NOMO-1 treated with dmso at 0.1 percent for 144 hours (cell line): Measurements from ENCODE around the gene ZNF804A.
"Not testable (repeated sequence)": the region's sequence is repeated elsewhere in the genome, so short reads cannot be mapped to it uniquely, and the experiment has no call there.

Experiments
- DNase-seq: peaks from one replicate; lab custom pipeline; 2025; ENCODE audit not compliant: unreplicated experiment; lab: John Stamatoyannopoulos, UW

ZNF804A gene

DNA sequence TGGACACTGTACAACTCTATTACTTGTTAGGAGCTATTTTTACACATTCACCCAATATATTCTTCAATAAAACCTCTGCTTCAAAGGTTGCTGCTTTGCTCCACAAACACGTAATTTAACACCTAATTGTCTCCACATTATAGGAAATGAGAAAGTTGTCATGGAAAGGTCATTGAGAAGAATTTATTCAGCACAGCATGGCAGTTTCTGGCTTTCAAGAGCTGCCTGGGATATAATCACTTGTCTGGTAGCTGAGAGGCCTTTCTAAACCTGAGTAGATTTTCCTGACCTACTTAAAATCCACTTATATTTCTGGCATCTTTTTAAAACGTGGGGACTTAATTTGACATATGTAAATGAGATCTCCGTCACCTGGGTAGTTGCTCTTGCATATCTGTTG is 216.1 kb downstream of the ZNF804A start:
- no peak for DNase-seq

DNA sequence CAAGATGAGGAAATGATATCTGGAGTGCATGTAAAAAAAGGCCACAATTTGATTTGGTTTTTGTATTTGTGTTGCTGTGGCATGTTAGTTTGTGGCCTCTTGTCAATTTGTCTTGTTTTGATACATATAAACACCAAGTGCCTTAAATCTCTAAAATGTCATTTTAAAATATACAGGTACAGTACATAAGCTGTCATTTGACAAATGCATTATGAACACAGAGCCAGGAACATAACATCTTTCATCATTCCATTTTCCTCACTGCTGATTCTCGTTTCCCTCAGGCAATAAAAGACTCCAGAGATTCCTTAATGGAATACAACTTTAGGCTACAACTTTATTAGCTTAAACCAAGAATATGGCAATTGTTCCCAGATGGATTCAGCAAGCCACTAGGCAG is 217.5 kb downstream of the ZNF804A start:
- DNase-seq, result no peak

DNA sequence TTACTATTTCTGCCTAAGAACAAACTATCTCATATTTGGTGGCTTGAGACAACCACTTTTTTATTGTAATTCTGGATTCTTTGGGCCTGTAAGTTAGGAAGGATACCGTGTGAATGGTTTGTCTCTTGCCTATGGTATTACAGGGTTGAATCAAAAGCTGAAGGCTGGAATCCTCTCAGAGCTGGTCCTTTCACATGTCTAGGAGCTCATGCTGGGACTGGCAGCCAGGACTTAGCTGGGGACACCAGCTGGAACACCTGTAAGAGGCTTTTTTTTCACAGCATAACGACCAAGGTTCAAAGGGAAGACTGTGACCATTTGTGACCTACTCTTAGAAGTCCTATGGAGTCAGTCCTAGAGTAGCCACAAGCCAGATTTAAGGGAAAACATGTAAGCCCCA is 226.3 kb downstream of the ZNF804A start:
- DNase-seq, result no peak

DNA sequence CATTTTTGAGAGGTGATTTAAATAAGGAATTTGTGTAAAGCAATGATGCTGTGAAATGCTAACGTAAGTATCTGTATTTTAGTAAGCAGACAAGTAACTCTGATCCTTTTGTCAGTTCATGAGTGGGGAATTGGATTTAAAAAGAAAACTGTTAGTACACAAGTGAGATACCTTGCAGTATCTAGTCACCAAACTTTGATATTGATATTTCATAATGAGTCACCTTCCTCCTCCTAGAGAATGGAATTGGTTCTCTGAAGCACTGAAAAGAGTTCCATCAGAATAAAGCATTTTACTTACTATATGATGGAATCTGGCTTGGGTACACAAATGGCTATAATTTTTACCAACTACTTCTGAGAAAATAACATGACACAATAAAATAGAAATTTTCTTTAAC is 232.2 kb downstream of the ZNF804A start:
- DNase-seq, result no peak

DNA sequence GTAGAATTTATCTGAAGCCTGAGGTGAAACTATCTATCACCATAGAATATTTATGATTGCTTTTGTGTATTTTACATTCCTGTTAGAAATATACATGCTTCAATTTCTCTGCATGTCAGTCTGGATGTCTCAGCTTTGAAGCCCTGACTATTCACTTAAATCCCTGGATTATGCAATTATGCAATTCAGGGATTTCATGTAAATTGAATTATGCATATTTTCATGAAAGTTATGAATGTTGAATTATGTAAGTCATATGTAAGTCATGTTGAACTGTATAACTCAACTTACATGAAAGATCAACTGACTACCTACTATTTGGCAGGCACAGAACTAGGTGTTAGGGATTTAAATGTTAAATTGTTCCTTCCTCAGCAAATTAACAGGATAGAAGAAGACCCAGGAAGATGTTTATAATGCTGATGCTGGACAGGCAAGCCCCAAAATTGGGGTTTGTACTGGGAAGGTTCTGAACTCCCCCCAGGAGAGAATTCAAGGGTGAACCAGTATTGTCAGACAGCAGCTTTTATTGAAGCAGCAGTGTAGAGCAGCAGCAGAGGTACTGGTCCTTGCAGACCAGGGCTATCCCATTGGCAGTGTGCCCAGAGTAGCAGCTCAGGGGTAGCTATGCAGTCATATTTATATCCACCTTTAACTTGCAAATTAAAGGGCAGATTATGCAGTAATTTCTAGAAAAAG is 236.5 kb downstream of the ZNF804A start:
- no peak for DNase-seq

DNA sequence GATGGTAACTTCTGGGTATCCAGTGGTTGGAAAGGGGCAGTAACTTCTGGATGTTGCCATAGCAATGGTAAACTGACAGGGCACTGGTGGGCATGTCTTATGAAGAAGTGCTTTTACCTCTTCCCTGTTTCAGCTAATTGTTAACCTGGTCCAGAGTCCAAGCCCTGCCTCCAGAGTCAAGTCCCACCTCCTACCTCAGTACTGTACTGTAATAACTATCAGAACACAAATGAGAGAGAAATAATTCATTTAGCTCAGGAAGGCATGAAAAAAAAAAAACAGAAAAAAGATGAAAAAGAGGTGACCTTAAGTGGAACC is 237.0 kb downstream of the ZNF804A start:
- DNase-seq, result no peak

DNA sequence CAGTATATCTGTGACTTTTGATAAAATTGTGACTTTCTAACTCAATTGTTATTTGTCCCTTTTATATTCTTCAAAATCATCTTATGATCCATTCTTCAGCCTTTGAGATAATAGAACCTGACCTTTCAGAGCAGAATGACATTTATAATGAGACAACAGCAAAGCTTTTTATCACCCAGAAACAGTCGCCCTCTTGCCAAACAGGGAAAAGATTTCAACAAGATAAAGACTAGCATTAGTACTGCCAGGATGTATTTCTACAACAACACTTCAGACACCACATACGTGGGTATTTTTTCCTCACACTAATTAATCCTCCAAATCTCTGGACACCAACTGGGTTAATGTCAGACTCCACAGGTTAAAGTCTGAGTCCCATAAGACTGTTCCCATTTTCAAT is 249.0 kb downstream of the ZNF804A start:
- no peak for DNase-seq

DNA sequence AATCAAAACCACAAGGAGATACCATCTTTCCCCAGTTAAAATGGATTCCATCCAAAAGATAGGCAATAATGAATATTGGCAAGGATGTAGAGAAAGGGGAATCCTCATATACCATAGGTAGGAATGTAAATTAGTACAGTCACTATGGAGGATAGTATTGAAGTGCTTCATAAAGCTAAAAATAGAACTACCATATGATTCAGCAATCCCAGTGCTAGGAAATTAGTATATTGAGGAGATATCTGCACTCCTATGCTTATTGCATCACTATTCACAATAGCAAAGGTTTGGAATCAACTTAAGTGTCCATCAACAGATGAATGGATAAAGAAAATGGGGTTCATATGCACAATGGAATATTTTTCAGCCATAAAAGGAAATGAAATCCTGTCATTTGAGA is 251.2 kb downstream of the ZNF804A start:
- no peak for DNase-seq

DNA sequence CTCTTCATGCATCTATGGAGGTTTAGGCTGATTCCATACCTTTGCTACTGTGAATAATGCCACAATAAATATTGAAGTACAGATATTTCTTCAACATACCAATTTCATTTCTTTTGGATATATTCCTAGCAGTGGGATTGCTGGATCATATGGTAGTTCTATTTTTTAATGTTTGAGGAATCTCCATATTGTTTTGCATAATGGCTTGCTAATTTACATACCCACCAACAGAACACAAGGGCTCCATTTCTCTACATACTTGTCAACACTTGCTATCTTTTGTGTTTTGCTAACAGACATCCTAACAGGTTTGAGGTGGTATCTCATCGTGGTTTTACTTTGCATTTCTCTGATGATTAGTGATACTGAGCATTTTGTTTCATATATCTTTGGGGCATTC is 253.2 kb downstream of the ZNF804A start:
- DNase-seq, result no peak

DNA sequence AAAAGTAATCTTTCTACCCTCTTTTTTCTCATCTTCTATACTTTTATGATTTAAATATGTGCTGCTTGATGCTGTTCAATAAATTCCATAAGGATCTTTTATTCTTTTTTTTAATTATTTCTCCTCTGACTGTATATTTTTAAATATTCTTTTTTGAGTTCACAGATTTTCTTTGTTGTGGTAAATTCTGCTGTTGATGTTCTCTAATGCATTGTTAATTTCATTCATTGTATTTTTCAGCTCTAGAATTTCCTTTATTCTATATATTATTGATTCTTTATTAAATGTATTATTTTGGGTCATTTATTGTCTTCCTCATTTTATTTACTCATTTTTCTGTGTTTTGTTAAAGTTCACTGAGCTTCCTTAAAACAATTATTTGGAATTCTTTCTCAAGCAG is 260.9 kb downstream of the ZNF804A start:
- DNase-seq, result no peak

DNA sequence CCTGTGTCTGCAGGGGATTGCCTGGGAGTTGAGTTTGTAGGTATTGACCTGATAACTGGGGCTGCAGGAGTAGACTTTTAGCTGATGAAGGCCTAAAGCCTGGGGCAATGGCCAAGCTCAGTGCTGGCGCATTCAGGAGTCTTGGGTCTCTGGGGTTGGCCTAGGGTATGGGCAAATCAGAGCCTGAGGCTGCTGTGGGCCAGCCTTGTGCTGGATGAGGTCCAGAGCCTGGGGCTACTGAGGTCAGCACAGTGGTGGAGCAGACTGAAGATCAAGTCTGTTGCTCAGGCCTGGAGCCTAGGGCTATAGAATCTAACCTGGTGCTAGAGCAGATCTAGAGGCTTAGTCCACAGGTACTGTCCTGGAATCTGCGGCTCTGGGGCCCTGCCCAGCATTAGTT is 262.4 kb downstream of the ZNF804A start:
- DNase-seq, result no peak

DNA sequence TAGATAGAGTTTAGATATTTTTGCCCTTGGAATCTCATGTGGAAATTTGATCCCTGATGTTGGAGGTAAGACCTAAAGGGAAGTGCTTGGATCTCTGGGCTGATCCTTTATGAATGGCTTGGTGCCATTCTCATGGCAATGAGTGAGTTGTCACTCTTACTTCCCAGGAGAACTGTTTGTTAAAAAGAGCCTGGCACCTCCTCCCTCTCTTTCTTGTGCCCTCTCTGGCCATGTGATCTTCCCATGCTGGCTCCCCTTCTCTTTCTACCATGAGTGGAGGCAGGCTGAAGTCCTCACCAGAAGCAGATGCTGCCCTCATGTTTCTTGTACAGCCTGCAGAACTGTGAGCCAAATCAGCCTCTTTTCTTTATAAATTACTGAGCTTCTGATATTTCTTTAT is 276.9 kb downstream of the ZNF804A start:
- DNase-seq, result no peak

DNA sequence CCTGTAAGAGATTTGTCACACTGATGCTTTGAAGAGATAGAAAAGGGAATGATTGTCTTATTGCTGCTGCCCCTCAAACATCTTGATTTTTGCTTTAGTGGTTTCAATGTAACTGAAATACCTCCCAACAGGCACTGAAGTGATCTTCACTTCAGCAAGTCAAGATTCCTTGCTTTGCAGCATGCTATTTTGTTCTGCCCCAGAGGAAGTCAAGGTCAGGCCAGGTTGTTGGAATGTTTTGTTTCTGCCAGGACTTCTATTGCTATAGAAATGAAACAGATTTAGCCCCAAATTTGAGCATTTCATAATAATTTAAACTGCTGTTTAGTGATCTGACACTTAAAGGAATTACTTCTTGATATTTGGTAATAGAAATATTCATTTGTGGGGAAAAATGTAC is 277.6 kb downstream of the ZNF804A start:
- no peak for DNase-seq

DNA sequence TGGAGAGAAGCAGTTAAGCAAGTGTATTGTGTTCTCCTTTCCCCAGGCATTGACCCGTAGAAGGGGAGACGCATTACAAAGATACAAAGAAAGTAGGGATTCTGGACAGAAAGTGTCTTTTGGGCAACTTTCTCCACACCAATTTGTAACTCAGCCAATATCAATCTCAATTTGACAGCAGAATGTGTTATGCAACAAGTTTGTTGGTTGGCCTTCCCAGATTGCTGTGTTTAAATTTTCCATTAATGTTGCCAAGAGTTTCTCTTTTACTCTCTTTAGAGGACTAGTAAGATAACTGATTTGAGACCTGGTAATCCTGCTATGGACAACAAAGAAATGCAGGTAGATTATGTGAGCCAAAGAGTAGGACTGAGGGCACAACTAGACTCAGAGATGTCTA is 279.6 kb downstream of the ZNF804A start:
- DNase-seq, result no peak

DNA sequence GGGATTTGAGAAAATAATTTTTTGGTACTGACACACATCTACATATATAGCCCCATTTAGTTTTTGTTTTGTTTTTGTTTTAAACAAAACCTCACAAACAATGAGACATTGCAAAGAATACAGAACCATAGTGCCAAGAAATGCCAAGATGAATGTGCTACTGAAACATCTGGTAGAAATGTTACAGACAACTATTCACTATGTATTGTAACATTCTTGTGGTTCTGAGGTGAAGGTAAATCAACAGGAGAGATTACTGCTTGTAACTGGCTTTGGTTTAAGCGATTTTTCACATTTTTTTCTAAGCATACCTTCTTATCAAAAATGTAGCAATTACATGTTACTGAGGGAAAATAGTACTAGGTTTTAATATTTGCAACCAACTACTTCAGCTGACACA is 281.3 kb downstream of the ZNF804A start:
- DNase-seq, result no peak

DNA sequence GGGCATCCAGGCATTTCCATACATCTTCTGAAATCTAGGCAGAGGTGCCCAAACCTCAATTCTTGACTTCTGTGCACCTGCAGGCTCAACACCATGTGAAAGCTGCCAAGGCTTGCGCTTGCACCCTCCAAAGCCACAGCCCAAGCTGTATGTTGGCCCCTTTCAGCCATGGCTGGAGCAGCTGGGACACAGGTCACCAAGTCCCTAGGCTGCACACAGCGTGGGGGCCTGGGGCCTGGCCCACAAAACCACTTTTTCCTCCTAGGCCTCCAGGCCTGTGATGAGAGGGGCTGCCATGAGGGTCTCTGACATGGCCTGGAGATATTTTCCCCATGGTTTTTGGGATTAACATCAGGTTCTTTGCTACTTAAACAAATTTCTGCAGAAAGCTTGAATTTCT is 288.3 kb downstream of the ZNF804A start:
- not testable (repeated sequence) for DNase-seq

DNA sequence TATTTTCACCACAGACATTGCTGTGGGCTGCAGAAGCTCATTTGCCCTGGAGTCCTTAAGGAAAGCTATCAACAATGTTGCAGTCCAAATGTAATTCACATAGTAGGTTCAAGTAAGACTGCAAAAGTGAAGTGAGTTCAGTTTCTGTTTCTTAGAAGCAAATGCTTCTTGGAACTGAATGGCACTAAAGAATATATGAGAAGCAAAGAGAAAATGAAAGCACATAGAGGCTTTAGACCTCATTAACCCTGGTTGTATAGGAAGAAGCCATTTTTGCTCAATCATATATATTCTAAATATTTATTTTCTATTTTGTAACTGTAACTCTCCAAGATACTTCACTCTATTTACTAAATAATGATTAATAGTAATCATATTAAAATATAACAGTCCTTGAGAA is 292.0 kb downstream of the ZNF804A start:
- no peak for DNase-seq

DNA sequence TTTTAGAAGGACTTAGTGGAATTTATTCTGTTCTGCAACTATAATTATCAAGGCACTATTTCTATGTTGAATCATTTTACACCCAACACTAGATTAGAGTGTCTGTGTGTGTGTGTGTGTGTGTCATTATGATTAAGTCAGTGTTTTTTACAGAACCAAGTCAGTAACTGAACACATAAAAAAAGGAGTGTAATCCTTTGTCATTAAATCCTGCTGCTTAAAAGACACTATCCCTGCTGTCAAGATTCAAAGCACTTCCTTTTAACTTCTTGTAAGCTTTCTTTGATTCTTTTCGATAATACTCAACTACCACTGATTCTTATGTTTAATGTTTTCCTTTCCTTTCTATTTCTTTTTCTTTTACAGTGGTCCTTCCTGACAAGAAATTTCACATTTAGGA is 306.7 kb downstream of the ZNF804A start:
- DNase-seq, result no peak

DNA sequence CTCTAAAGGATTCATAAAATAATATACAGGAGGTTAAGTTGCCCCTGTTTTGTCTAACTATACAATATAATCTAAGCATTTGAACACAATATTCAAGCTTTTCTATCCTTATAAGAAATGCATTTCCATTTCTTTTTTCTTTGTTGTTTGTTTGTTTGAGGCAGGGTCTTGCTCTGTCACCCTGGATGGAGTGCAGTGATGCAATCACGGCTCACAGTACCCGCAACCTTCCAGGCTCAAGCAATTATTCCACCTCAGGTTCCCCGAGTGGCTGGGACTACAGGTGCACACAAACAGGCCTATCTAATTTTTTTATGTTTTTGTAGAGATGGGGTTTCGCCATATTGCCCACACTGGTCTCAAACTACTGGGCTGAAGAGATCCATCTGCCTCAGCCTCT is 307.8 kb downstream of the ZNF804A start:
- no peak for DNase-seq

DNA sequence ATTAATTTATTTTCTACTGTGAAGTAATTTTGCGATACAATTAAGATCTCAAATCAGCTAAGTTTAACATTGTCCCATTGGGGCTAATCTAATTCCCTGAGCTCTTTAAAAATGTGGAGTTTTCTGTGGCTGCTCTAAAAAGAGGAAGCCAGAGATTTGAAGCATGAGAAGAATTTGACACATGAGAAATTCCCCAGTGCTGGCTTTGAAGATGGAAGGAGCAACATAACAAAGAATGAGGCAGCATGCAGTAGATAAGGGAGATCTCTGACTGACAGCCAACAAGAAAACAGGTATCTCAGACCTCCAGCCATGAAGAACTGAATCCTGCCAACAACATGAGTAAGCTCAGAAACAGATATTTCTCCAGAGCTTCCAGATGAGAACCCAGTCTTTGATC is 308.4 kb downstream of the ZNF804A start:
- no peak for DNase-seq

DNA sequence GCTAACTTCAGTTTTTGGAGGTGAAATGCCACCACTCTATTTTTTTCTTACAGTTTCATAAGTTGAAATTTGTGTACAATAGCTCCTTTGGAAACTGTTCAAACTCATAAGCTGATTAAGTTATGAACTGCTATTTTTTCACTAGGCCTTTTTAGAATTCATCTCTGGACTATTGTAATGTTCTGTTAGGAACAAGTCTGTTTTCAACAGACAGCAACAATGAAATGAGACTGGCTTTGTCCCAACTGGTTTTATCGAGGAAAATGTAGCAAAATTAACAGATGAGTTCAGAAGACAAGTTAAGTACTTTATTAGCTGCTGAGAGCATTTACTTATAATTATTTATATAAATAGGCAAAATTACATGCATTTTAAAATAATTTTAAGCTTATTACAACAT is 310.6 kb downstream of the ZNF804A start:
- DNase-seq, result no peak

DNA sequence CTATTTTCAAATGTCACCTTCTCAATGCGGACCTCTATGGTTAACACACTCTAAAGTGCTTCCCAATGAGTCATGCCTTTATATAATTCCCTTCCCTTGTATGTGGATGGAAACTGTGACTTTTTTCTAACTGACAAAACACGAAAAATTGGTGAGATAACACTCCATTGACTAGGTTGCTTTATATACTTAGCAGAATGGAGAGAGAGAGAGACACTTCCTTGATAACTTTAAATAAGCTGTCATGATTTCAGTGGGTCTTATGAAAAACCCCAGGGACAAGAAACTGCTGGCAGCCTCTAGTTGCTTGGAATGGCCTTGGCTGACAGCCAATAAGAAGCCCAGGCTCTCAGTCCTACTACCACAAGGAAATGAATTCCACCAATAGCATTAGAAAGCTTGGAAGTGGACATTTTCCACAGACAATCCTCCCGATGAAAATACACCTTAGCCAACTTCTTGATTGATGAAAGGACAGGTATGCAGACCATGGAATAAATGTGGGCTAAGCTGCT is 322.2 kb downstream of the ZNF804A start:
- no peak for DNase-seq

DNA sequence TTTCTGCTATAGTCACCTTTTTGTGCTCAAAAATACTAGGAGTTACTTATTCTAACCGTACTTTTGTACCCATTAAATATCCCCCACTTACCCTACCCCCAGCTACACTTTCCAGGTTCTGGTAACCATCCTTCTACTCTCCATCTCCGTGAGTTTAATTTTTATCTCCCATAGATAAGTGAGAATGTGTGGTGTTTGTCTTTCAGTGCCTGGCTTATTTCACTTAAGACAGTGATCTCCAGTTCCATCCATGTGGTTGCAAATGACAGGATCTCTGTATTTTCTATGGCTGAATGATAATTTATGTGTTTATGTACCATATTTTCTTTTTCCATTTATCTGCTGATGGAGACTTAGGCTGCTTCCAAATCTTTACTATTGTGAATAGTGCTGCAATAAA is 323.3 kb downstream of the ZNF804A start:
- DNase-seq, result no peak

DNA sequence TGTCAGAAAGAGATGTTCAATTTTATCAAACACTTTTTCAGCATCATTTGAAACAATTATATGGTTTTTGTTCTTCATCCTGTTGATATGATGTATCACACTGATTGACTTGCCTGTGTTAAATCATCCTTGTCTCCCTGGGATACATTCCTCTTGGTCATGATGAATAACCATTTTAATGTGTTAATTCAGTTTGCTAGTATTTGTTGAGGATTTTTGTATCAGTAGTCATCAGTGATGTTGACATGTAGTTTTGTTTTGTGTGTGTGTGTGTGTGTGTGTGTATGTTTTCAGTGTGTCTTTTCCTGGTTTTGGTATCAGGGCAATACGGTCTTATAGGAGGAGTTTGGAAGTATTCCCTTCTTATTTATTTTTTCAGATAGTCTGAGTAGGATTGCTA is 325.4 kb downstream of the ZNF804A start:
- no peak for DNase-seq
